CD4-positive, alpha-beta T cell (primary cell): ENCODE data around the gene PKIG. TPM values are rescaled to one million over a fixed set of nuclear protein-coding genes. Genes with fewer than 3 reads are reported as not detected.

Experiments
- ATAC-seq: fragments of 200-7000 bp; cut with Tn5 transposase; one replicate; pipeline ENCODE4 v1.10.0; 2022; ENCODE audit warnings: mild to moderate bottlenecking; ENCODE audit not compliant: poor library complexity
- CTCF ChIA-PET: fragments of 350-600 bp; sonication (Branson Sonifier 250); formaldehyde crosslinking; loops from one replicate; lab custom pipeline; 2021; ENCODE audit warnings: antibody characterized with exemption, inconsistent platforms; lab: Charles Lee
- POLR2A ChIA-PET: fragments of 350-600 bp; sonication (Branson Sonifier 250); formaldehyde crosslinking; loops from one replicate; lab custom pipeline; 2021; ENCODE audit warnings: antibody characterized with exemption, inconsistent platforms; lab: Charles Lee
- DNase-seq, 14 experiments: peaks; one replicate each; pipeline ENCODE4 v3.0.0-alpha.2; 2013 to 2020; ENCODE audit warnings: mixed read lengths in 2 of 14
- H3K27ac ChIP-seq, 2 donors: one replicate each; pipeline versions ENCODE4 v1.5.1 to v1.7.0; 2013; ENCODE audit warnings: low read length in 2 of 2, low read depth in 1 of 2, mild to moderate bottlenecking in 1 of 2
- H3K27me3 ChIP-seq, 2 experiments: 1 replicate in 1 of 2; 2 replicates in 1 of 2; pipeline versions ENCODE4 v1.6.1 to v1.7.0; 2013; ENCODE audit warnings: low read length in 2 of 2, control low read depth in 1 of 2, mild to moderate bottlenecking in 1 of 2, moderate library complexity in 1 of 2; ENCODE audit not compliant: insufficient read depth in 2 of 2, control insufficient read depth in 1 of 2
- H3K36me3 ChIP-seq: one replicate; pipeline ENCODE4 v1.6.1; 2013; ENCODE audit warnings: low read length, control low read depth; ENCODE audit not compliant: insufficient read depth
- H3K4me1 ChIP-seq: one replicate; pipeline ENCODE4 v1.6.1; 2013; ENCODE audit warnings: low read length, control low read depth; ENCODE audit not compliant: insufficient read depth
- H3K4me3 ChIP-seq: one replicate; pipeline ENCODE4 v1.5.1; 2013; ENCODE audit warnings: mild to moderate bottlenecking, low read length, moderate library complexity
- H3K9me3 ChIP-seq, 2 experiments: 1 replicate in 1 of 2; 2 replicates in 1 of 2; pipeline versions ENCODE4 v1.6.1 to v1.7.0; 2013; ENCODE audit warnings: low read length in 2 of 2, mild to moderate bottlenecking in 2 of 2, control low read depth in 1 of 2, moderate library complexity in 1 of 2; ENCODE audit not compliant: control insufficient read depth in 1 of 2, insufficient read depth in 1 of 2
- H3K27ac Mint-ChIP-seq: one replicate; pipeline ENCODE4 v1.8.0; 2020; ENCODE audit warnings: mixed read lengths
- H3K27me3 Mint-ChIP-seq: one replicate; pipeline ENCODE4 v1.8.0; 2021; ENCODE audit warnings: mixed read lengths
- H3K36me3 Mint-ChIP-seq: one replicate; pipeline ENCODE4 v1.8.0; 2021; ENCODE audit warnings: low read depth, mixed read lengths
- H3K4me1 Mint-ChIP-seq: one replicate; pipeline ENCODE4 v1.8.0; 2021; ENCODE audit warnings: low read depth, mixed read lengths
- H3K4me3 Mint-ChIP-seq: one replicate; pipeline ENCODE4 v1.8.0; 2020; ENCODE audit warnings: mild to moderate bottlenecking, mixed read lengths
- H3K9me3 Mint-ChIP-seq: one replicate; pipeline ENCODE4 v1.8.0; 2020; ENCODE audit warnings: mixed read lengths
- intact Hi-C, 2 experiments: fragments of 100-400 bp; cut with DNase I in 1 of 2; cut with micrococcal nuclease in 1 of 2; formaldehyde crosslinking; loops; one replicate each; pipeline versions ENCODE4 v1.15.1 to v1.9.0; 2023 to 2025; cut with DNase I, micrococcal nuclease
- total RNA-seq, 174 experiments: library from RNA in 2 of 174; stranded (reverse) in 2 of 174; gene quantifications; one replicate each; pipeline ENCODE4 v1.2.3 and lab custom pipeline; 2021 to 2026
- TF ChIP-seq, protein P1 (sequence below): fragments of 200-600 bp; IDR thresholded peaks from one replicate; pipeline ENCODE4 v1.8.0; 2022; ENCODE audit warnings: antibody characterized with exemption, mild to moderate bottlenecking

The PKIG gene
- total RNA-seq, 2 experiments from 2014 or later = 1.7 to 2.4 TPM

DNA sequence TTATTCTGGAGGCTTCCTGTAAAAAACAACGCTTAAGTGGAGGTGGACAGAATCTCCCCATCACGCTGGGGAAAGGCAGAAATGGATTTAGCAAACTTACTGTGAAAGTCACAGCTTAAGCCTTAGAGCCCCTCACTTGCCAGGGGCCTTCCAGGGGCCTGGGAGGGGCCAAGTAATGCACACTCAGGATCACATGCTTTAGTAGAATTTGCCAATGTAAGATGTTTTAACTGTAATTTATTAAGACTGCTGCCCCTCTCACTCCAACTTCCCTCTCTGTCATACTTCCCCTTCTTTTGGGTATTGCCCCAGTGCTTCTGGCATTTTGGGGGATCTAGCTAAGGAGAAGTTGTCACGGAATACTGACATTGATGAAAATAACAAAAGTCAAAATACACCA lies 81.8 kb downstream of the PKIG start:
- POLR2A ChIA-PET = interaction anchor here (0.8 kb wide), 1 partner anchor 20 kb away, joined by 3 read pairs; no protein-coding TSS in a partner anchor
- ATAC-seq (no peak), DNase-seq (peak in 2 of 14 experiments; percentile 55 to 68)
- H3K9me3 Mint-ChIP-seq = no peaks in the 10 kb centered on the region
- CTCF ChIA-PET = interaction anchor here (1.7 kb wide), 1 partner anchor 19 kb away, joined by 3 read pairs; no protein-coding TSS in a partner anchor
- H3K36me3 Mint-ChIP-seq = peaks cover 51% of the 10 kb centered on the region
- H3K4me1 Mint-ChIP-seq = peaks cover 6% of the 10 kb centered on the region
- Histone ChIP-seq H3K4me3 (no peak overlapping the region), H3K27me3 (no peaks in the 10 kb centered on the region), H3K36me3 (no peaks in the 10 kb centered on the region), H3K27ac (no peak overlapping the region), H3K4me1 (no peaks in the 10 kb centered on the region), H3K9me3 (no peaks in the 10 kb centered on the region)
- no peak overlapping the region for H3K4me3 Mint-ChIP-seq
- H3K27ac Mint-ChIP-seq = no peak overlapping the region
- TF ChIP-seq, protein P1, sequence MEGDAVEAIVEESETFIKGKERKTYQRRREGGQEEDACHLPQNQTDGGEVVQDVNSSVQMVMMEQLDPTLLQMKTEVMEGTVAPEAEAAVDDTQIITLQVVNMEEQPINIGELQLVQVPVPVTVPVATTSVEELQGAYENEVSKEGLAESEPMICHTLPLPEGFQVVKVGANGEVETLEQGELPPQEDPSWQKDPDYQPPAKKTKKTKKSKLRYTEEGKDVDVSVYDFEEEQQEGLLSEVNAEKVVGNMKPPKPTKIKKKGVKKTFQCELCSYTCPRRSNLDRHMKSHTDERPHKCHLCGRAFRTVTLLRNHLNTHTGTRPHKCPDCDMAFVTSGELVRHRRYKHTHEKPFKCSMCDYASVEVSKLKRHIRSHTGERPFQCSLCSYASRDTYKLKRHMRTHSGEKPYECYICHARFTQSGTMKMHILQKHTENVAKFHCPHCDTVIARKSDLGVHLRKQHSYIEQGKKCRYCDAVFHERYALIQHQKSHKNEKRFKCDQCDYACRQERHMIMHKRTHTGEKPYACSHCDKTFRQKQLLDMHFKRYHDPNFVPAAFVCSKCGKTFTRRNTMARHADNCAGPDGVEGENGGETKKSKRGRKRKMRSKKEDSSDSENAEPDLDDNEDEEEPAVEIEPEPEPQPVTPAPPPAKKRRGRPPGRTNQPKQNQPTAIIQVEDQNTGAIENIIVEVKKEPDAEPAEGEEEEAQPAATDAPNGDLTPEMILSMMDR = no peak
- H3K27me3 Mint-ChIP-seq = no peaks in the 10 kb centered on the region
- intact Hi-C loops = no loop called here

DNA sequence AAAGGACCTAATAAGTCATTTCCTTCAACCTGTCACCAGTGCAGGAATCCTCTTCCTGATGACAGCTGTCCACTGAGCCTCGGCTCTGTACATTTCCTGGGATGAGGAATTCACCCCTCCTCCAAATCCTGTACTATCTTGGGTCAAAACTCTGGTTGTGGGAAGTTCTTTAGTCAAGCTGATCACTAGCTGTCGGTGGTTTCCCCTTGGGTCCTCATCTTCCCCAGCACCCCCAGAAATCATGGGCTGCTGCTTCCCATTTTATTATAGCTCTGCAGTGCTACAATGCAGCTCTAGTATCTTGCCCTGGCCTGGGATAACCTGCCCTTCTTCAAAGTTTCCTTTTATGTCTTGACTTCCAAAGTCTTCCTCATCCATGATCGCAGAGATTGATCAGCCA lies 83.7 kb downstream of the PKIG start:
- Mint-ChIP-seq H3K4me3 (no peak overlapping the region), H3K36me3 (peaks cover 32% of the 10 kb centered on the region), H3K27ac (no peak overlapping the region), H3K4me1 (peaks cover 10% of the 10 kb centered on the region), H3K9me3 (no peaks in the 10 kb centered on the region), H3K27me3 (no peaks in the 10 kb centered on the region)
- Histone ChIP-seq H3K9me3 (no peaks in the 10 kb centered on the region), H3K27ac (no peak overlapping the region), H3K4me1 (peaks cover 12% of the 10 kb centered on the region), H3K4me3 (no peak overlapping the region), H3K27me3 (no peaks in the 10 kb centered on the region), H3K36me3 (no peaks in the 10 kb centered on the region)
- no peak for DNase-seq
- TF ChIP-seq, protein P1 = no peak
- ATAC-seq = no peak
- intact Hi-C loops = no loop called here
- ChIA-PET CTCF (interaction anchor here (1.1 kb wide), 1 partner anchor 56 kb away, joined by 3 read pairs; no protein-coding TSS in a partner anchor), POLR2A (interaction anchor here (1.3 kb wide), 1 partner anchor 48 kb away, joined by 3 read pairs; no protein-coding TSS in a partner anchor)

Other genes starting within 250 kb of the PKIG start
- gene R3HDML, start 245.5 kb upstream of the PKIG start, total RNA-seq = not detected
- not detected for gene HNF4A, start 226.9 kb upstream of the PKIG start, total RNA-seq
- gene TTPAL, start 106.7 kb upstream of the PKIG start, total RNA-seq = 1 to 10 TPM; 9.0 to 9.9 TPM
- 10 to 100 TPM; 39.5 to 40.2 TPM for gene SERINC3, start 60.5 kb upstream of the PKIG start, total RNA-seq
- 10 to 100 TPM; 31.7 to 32.8 TPM for gene ADA, start 69.1 kb downstream of the PKIG start, total RNA-seq
- gene CCN5, start 132.8 kb downstream of the PKIG start, total RNA-seq = not detected
- not detected for gene KCNK15, start 163.3 kb downstream of the PKIG start, total RNA-seq
- gene RIMS4, start 228.0 kb downstream of the PKIG start, total RNA-seq = not detected